Gastroesophageal sphincter (tissue), 4 donors: Measurements from ENCODE around the gene ADAMTS2. TPM values are rescaled to one million over a fixed set of nuclear protein-coding genes. Genes with fewer than 3 reads are reported as not detected.
"Not testable (repeated sequence)": the region's sequence is repeated elsewhere in the genome, so short reads cannot be mapped to it uniquely, and the experiment has no call there.

ENCODE experiments used
- ATAC-seq: fragments of 150-250 bp; one replicate; pipeline ENCODE4 v1.9.1; 2016; ENCODE audit warnings: mild to moderate bottlenecking, moderate library complexity
- H3K27ac ChIP-seq, 4 donors: fragments of 200-600 bp; sonication (generic) in 3 of 4; 1 replicate in 3 of 4; 2 replicates in 1 of 4; pipeline ENCODE4 v1.5.1; 2016 to 2019
- H3K27me3 ChIP-seq: fragments of 200-600 bp; sonication (generic); one replicate; pipeline ENCODE4 v1.5.1; 2019
- H3K36me3 ChIP-seq, 2 donors: fragments of 200-600 bp; sonication (generic); one replicate each; pipeline ENCODE4 v1.5.1; 2019; ENCODE audit warnings: control low read depth in 1 of 2
- H3K4me1 ChIP-seq, 3 donors: fragments of 200-600 bp; sonication (generic); 1 replicate in 2 of 3; 2 replicates in 1 of 3; pipeline ENCODE4 v1.5.1; 2016 to 2019; ENCODE audit warnings: control low read depth in 2 of 3
- H3K4me3 ChIP-seq, 2 donors: fragments of 200-600 bp; sonication (generic); one replicate each; pipeline ENCODE4 v1.5.1; 2019; ENCODE audit warnings: mild to moderate bottlenecking in 1 of 2, moderate library complexity in 1 of 2
- H3K9me3 ChIP-seq, 3 donors: fragments of 200-600 bp; sonication (generic); one replicate each; pipeline ENCODE4 v1.5.1; 2017 to 2019; ENCODE audit warnings: control low read depth in 2 of 3
- EP300 ChIP-seq: sonication (generic); formaldehyde crosslinking; IDR thresholded peaks from one replicate; pipeline ENCODE4 v1.6.1; 2017; ENCODE audit warnings: antibody characterized with exemption, mild to moderate bottlenecking
- POLR2A ChIP-seq, 2 donors: fragments of 450-650 bp; IDR thresholded peaks; one replicate each; pipeline ENCODE4 v1.6.1; 2017; ENCODE audit warnings: antibody characterized with exemption in 2 of 2, mild to moderate bottlenecking in 2 of 2, moderate library complexity in 1 of 2
- POLR2AphosphoS5 ChIP-seq: sonication (generic); formaldehyde crosslinking; IDR thresholded peaks from one replicate; pipeline ENCODE4 v1.6.1; 2017; ENCODE audit warnings: antibody characterized with exemption
- WGBS, 2 donors: methylation state at CpG; one replicate each; pipeline ENCODE4 v1.1.5; 2018; ENCODE audit warnings: low coverage in 1 of 2; 5-methylcytosine and 5-hydroxymethylcytosine counted together
- total RNA-seq, 4 donors: library from RNA; depleted of rRNA; stranded (reverse); fragments of >200 nt; gene quantifications; one replicate each; pipeline ENCODE4 v1.1.0, GENCODE V29; 2016
- TF ChIP-seq, protein P1 (sequence below), 4 experiments: fragments of 200-600 bp in 2 of 4; fragments of 450-650 bp in 2 of 4; sonication (generic) in 1 of 4; IDR thresholded peaks; one replicate each; pipeline ENCODE4 v1.5.1; 2017 to 2019; ENCODE audit warnings: antibody characterized with exemption in 4 of 4, mild to moderate bottlenecking in 2 of 4, moderate library complexity in 2 of 4

The ADAMTS2 gene
- total RNA-seq, 4 donors from 2014 or later: 14.8 to 24.8 (median 22.6) TPM

DNA sequence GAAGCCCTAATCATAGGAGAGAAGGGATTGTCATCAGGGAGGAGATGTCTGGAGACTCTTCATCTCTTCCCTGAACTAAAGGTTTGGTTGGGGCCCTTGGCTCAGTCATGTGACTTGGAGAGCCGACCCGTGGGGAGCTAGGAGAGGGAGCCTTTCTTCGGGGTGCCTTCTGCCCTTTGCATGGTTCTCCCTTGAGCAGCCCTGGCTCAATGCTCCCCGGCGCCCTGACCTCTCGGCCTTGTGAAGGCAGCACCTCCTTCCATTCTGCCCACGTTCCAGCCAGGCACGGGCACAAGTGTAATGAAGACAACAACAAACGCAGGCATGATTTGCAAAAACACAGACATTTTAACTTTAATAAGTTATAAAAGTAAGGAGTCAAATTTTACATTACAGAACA is 234.7 kb downstream of the ADAMTS2 start:
- no peak for TF ChIP-seq POLR2AphosphoS5
- TF ChIP-seq EP300: no peak
- TF ChIP-seq, protein P1, sequence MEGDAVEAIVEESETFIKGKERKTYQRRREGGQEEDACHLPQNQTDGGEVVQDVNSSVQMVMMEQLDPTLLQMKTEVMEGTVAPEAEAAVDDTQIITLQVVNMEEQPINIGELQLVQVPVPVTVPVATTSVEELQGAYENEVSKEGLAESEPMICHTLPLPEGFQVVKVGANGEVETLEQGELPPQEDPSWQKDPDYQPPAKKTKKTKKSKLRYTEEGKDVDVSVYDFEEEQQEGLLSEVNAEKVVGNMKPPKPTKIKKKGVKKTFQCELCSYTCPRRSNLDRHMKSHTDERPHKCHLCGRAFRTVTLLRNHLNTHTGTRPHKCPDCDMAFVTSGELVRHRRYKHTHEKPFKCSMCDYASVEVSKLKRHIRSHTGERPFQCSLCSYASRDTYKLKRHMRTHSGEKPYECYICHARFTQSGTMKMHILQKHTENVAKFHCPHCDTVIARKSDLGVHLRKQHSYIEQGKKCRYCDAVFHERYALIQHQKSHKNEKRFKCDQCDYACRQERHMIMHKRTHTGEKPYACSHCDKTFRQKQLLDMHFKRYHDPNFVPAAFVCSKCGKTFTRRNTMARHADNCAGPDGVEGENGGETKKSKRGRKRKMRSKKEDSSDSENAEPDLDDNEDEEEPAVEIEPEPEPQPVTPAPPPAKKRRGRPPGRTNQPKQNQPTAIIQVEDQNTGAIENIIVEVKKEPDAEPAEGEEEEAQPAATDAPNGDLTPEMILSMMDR (IDR thresholded peaks at IDR 0.05): no peak
- TF ChIP-seq POLR2A (IDR thresholded peaks at IDR 0.05): no peak
- Histone ChIP-seq H3K9me3 (peaks cover 0 to 87% (median 2%) of the 10 kb centered on the region in 3 donors), H3K27me3 (no peaks in the 10 kb centered on the region), H3K27ac (no peak overlapping the region), H3K4me3 (no peak overlapping the region), H3K36me3 (peaks cover 0 to 17% of the 10 kb centered on the region in 2 donors), H3K4me1 (no peaks in the 10 kb centered on the region)
- ATAC-seq: no peak
- WGBS, 2 donors: 80% methylated on average over 4 of the region's 9 CpGs; no CpG with 5 or more reads in 1 of the 2 donors

DNA sequence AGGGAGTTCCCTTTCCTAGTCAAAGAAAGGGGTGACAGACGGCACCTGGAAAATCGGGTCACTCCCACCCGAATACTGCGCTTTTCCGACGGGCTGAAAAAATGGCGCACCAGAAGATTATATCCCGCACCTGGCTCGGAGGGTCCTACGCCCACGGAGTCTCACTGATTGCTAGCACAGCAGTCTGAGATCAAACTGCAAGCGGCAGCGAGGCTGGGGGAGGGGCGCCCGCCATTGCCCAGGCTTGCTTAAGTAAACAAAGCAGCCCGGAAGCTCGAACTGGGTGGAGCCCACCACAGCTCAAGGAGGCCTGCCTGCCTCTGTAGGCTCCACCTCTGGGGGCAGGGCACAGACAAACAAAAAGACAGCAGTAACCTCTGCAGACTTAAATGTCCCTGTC is 244.0 kb downstream of the ADAMTS2 start:
- H3K27ac ChIP-seq, H3K4me1 ChIP-seq, ATAC-seq, H3K36me3 ChIP-seq, H3K4me3 ChIP-seq, H3K27me3 ChIP-seq: not testable (repeated sequence)
- 93% methylated on average over 6 of the region's 17 CpGs; no CpG with 5 or more reads in 1 of the 2 donors for WGBS, 2 donors
- peaks cover 0 to 53% (median 0%) of the 10 kb centered on the region in 3 donors for H3K9me3 ChIP-seq

DNA sequence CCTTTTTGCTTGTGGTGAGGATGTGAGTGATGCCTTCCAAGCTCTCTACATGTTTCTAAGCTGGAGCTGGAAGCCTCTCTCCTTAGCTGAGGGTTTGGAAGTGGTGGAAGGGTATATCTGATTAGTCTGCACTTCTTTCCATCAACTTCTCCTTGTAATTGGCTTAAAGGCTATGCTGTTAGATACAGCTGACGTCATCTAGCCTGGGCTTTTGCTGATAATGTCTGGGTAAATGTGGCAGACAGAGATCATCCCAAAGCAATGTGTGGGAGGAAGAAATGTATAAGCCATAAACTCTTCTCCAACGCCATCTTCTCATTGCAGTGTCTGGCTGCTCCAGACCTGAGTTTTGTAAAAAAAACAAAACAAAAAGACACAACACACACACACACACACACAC is 255.8 kb downstream of the ADAMTS2 start:
- H3K9me3 ChIP-seq: peaks cover 0 to 99% (median 8%) of the 10 kb centered on the region in 3 donors
- no peaks in the 10 kb centered on the region for H3K4me1 ChIP-seq
- no peak for TF ChIP-seq POLR2A (IDR thresholded peaks at IDR 0.05)
- TF ChIP-seq POLR2AphosphoS5: no peak
- TF ChIP-seq, protein P1 (IDR thresholded peaks at IDR 0.05): no peak
- 85 to 100% methylated on average over 2 of the region's 2 CpGs for WGBS, 2 donors
- H3K27me3 ChIP-seq: no peaks in the 10 kb centered on the region
- H3K4me3 ChIP-seq: no peak overlapping the region
- H3K36me3 ChIP-seq: no peaks in the 10 kb centered on the region
- no peak for ATAC-seq
- H3K27ac ChIP-seq: no peak overlapping the region

DNA sequence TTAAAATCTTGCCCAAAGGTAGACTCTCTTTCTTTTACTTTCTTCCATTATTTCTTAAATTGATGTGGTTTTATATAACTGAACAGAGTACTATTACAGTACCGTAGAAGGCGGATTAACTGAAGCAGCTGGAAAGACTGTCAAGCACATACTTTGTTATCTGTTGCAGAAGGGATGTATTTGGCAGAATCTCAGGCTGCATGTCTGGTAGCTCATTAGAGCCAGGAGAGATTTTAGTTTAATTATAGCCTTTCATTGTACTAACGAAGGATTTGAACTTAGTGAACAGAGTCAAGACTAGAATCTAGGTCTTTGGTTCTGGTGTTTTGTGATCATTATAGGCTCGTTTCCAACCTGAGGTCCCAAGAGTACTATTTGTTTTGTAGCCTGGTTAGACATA is 264.5 kb downstream of the ADAMTS2 start:
- ATAC-seq: no peak
- 94 to 100% methylated on average over 4 of the region's 4 CpGs for WGBS, 2 donors
- H3K27ac ChIP-seq: no peak overlapping the region
- H3K4me3 ChIP-seq: no peak overlapping the region
- no peak for TF ChIP-seq POLR2AphosphoS5
- no peaks in the 10 kb centered on the region for H3K4me1 ChIP-seq
- H3K36me3 ChIP-seq: peaks cover 21 to 76% of the 10 kb centered on the region in 2 donors
- H3K9me3 ChIP-seq: peaks cover 20 to 100% (median 26%) of the 10 kb centered on the region in 3 donors
- H3K27me3 ChIP-seq: no peaks in the 10 kb centered on the region

DNA sequence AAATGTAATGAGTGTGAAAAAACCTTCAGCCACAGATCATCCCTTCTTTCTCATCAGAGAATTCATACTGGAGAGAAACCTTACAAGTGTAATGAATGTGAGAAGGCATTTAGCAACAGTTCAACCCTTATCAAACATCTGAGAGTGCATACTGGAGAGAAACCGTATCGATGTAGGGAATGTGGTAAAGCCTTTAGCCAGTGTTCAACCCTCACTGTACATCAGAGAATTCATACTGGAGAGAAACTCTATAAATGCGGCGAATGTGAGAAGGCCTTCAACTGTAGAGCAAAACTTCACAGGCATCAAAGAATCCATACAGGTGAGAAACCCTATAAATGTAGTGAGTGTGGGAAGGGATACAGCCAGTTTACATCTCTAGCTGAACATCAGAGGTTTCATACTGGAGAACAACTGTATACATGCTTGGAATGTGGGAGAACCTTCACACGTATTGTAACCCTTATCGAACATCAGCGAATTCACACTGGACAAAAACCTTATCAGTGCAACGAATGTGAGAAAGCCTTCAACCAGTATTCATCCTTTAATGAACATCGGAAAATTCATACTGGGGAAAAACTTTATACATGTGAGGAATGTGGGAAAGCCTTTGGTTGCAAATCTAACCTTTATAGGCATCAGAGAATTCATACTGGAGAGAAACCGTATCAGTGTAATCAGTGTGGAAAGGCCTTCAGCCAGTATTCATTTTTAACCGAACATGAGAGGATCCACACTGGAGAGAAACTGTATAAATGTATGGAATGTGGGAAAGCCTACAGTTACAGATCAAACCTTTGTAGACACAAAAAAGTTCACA is 265.9 kb downstream of the ADAMTS2 start:
- TF ChIP-seq, protein P1 (IDR thresholded peaks at IDR 0.05): no peak
- TF ChIP-seq EP300 (no peak), POLR2AphosphoS5 (no peak), POLR2A (IDR thresholded peaks at IDR 0.05) (no peak)
- no peak overlapping the region for H3K27ac ChIP-seq
- no peak overlapping the region for H3K4me3 ChIP-seq
- no peaks in the 10 kb centered on the region for H3K27me3 ChIP-seq
- H3K4me1 ChIP-seq: no peaks in the 10 kb centered on the region
- H3K36me3 ChIP-seq: peaks cover 21 to 89% of the 10 kb centered on the region in 2 donors
- peaks cover 20 to 100% (median 26%) of the 10 kb centered on the region in 3 donors for H3K9me3 ChIP-seq
- 96 to 98% methylated on average over 11 of the region's 11 CpGs for WGBS, 2 donors
- no peak for ATAC-seq

DNA sequence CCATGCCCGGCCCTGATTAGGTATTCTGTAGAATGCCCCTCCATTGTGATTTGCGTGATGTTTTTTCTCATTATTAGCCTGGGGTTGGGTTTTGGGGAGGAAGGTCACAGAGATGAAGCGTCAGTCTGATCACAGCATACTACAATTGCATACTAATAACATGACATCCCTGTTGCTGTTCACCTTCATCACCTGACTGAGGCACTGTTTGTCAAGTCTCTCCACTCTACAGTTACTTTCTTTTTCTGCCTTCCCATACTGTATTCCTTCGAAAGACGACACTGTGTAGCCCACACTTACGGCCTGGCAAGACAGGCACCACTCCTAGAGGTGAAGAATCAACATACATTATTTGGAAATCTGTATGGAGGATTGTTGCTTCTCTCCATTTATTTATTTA is 279.6 kb downstream of the ADAMTS2 start:
- H3K27me3 ChIP-seq: no peaks in the 10 kb centered on the region
- peaks cover 0 to 90% of the 10 kb centered on the region in 2 donors for H3K36me3 ChIP-seq
- H3K4me3 ChIP-seq: no peak overlapping the region
- H3K4me1 ChIP-seq: peaks cover 0 to 13% (median 4%) of the 10 kb centered on the region in 3 donors
- no peak overlapping the region for H3K27ac ChIP-seq
- TF ChIP-seq, protein P1 (IDR thresholded peaks at IDR 0.05): no peak
- H3K9me3 ChIP-seq: peaks cover 0 to 63% (median 0%) of the 10 kb centered on the region in 3 donors
- no peak for ATAC-seq
- 100% methylated on average over 3 of the region's 6 CpGs for WGBS, 2 donors
